Endothelial cell of umbilical vein (primary cell): ENCODE data around the gene SLC9C1.

ENCODE experiments used
- EZH2 ChIP-seq: IDR thresholded peaks from 2 replicates; pipeline ENCODE4 v1.6.1; 2012; ENCODE audit warnings: borderline replicate concordance, low read depth, mild to moderate bottlenecking, moderate library complexity, low read length, inconsistent platforms; ENCODE audit not compliant: severe bottlenecking
- JUN ChIP-seq: IDR thresholded peaks from 2 replicates; pipeline ENCODE4 v1.6.1; 2011; ENCODE audit warnings: borderline replicate concordance, low read depth; ENCODE audit not compliant: insufficient read length, insufficient read depth
- MYC ChIP-seq: IDR thresholded peaks from one replicate; pipeline ENCODE4 v1.6.1; 2011; ENCODE audit warnings: mild to moderate bottlenecking, low read depth, low read length
- POLR2A ChIP-seq: IDR thresholded peaks from 2 replicates; pipeline ENCODE4 v1.6.1; 2012; ENCODE audit warnings: low read depth, mild to moderate bottlenecking, control low read depth, low read length
- TF ChIP-seq, protein P1 (sequence below), 2 donors: IDR thresholded peaks; 1 replicate in 1 of 2; 2 replicates in 1 of 2; pipeline ENCODE4 v1.5.1; 2011; ENCODE audit warnings: low read length in 2 of 2, mild to moderate bottlenecking in 2 of 2, moderate library complexity in 2 of 2, control low read depth in 1 of 2, inconsistent platforms in 1 of 2, low read depth in 1 of 2; ENCODE audit not compliant: insufficient read depth in 1 of 2; ENCODE audit errors: extremely low read depth in 1 of 2
- TF ChIP-seq, protein P2 (sequence below): IDR thresholded peaks from 2 replicates; pipeline ENCODE4 v1.6.1; 2011; ENCODE audit not compliant: insufficient read depth, insufficient read length

GRCh38 chr3:112123548-112123947 is 170.5 kb downstream of the SLC9C1 start:
- TF ChIP-seq, protein P1, sequence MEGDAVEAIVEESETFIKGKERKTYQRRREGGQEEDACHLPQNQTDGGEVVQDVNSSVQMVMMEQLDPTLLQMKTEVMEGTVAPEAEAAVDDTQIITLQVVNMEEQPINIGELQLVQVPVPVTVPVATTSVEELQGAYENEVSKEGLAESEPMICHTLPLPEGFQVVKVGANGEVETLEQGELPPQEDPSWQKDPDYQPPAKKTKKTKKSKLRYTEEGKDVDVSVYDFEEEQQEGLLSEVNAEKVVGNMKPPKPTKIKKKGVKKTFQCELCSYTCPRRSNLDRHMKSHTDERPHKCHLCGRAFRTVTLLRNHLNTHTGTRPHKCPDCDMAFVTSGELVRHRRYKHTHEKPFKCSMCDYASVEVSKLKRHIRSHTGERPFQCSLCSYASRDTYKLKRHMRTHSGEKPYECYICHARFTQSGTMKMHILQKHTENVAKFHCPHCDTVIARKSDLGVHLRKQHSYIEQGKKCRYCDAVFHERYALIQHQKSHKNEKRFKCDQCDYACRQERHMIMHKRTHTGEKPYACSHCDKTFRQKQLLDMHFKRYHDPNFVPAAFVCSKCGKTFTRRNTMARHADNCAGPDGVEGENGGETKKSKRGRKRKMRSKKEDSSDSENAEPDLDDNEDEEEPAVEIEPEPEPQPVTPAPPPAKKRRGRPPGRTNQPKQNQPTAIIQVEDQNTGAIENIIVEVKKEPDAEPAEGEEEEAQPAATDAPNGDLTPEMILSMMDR (IDR thresholded peaks at IDR 0.05; ENCODE audit: extremely low read depth in 1 of 2, insufficient read depth in 1 of 2, low read depth in 1 of 2, low read length in 2 of 2): no peak
- TF ChIP-seq JUN (no peak), POLR2A (no peak), MYC (no peak), EZH2 (no peak)
- TF ChIP-seq, protein P2, sequence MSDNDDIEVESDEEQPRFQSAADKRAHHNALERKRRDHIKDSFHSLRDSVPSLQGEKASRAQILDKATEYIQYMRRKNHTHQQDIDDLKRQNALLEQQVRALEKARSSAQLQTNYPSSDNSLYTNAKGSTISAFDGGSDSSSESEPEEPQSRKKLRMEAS: no peak
